Left renal pelvis (tissue), 4 donors: ENCODE data around the gene CRYZL1. TPM values are rescaled to one million over a fixed set of nuclear protein-coding genes. Genes with fewer than 3 reads are reported as not detected.

Experiments
- DNase-seq, 4 donors: peaks; one replicate each; pipeline ENCODE4 v3.0.0-alpha.2; 2013; ENCODE audit warnings: low read depth in 4 of 4, low spot score in 3 of 4
- polyA plus RNA-seq, 4 donors: library from polyadenylated mRNA; unstranded; fragments of 120-200 nt; gene quantifications; one replicate each; pipeline ENCODE4 v1.2.1, GENCODE V29; 2013; ENCODE audit not compliant: insufficient read length in 4 of 4

The CRYZL1 gene
- polyA plus RNA-seq, 4 donors = 61.0 to 70.8 (median 68.3) TPM

DNA sequence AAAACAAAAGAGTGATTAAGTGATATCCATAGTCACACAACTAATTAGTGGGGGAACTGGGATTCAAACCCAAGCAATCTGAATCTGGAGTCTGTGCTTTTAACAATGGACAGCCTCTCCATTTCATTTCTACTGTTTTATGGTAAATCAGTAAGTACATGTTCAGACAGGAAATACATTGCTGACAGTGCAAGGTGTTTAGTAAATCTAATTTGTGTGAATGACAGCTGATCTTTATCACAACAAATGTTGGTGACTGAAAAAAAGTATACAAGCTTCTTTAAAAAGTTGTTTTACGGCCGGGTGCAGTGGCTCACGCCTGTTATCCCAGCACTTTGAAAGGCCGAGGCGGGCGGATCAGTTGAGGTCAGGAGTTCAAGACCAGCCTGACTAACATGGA, 73.6 kb downstream of the CRYZL1 start:
- no peak for DNase-seq

DNA sequence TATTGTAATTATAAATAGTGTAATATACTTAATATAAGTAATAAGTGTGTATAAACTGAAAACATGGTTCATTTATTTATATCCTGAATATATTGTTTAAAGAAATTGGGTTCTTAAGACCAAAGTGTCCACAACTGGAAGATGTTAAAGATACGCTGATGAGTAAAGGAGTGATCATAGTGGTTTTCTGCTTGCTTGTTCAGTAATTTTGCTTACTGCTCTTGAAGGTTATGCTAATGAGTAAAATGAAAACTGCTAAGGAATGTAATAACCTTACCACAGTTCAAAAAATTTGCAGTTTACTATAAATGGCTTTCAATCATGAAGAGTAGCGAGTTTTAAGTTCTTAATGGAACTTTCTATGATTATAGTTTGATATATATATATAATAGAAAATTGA, 75.0 kb downstream of the CRYZL1 start:
- DNase-seq = no peak

- DNase-seq = no peak
Measured at GRCh38 chr21:33562389-33562788, 79.2 kb downstream of the CRYZL1 start.

GRCh38 chr21:33561373-33561772, 80.2 kb downstream of the CRYZL1 start:
- no peak for DNase-seq

DNA sequence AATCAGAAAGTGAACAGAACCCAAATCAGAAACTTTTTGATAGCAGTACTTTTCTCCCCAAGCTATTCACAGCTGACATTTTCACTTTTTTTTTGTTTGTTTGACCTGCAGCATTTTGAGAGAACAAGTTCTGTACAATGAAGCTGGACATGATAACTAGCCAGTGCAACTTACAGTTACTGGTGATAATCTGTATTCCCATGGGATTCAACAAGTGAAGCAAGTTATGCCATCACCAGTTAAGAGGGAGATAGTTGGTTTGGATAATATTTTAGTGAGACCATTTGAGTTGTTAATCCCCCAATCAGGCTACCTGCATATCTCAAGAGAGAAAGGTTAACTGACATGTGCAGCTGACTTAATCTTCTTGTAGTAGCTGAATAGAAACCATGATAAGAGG, 80.6 kb downstream of the CRYZL1 start:
- DNase-seq = no peak

DNA sequence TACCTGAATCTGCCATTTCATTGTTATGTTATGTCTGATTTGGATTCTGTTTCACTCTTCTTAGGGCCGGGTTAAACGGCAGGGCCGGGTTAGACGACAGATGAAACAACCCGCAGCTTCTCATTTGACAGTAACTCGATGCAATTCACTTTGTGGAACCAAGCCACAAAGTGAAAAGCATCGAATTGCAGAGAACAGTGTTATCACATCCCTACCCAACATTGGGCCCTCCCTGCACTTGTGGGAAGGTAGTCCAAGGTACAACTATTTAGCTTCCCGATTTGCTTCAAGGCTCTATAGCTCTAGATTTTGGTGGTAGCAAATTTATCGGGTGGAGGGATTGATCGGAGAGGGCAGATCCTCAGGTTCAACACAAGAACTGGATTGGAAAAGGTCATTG, 81.7 kb downstream of the CRYZL1 start:
- DNase-seq = no peak

- no peak for DNase-seq
Measured at GRCh38 chr21:33558777-33559421, 82.6 kb downstream of the CRYZL1 start.

- no peak for DNase-seq
Measured at GRCh38 chr21:33557447-33557846, 84.1 kb downstream of the CRYZL1 start.

DNA sequence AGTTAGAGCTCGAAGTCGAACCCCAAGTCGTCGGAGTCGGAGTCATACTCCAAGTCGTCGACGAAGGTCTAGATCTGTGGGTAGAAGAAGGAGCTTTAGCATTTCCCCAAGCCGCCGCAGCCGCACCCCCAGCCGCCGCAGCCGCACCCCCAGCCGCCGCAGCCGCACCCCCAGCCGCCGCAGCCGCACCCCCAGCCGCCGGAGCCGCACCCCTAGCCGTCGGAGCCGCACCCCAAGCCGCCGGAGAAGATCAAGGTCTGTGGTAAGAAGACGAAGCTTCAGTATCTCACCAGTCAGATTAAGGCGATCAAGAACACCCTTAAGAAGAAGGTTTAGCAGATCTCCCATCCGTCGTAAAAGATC, 86.6 kb downstream of the CRYZL1 start:
- DNase-seq = no peak

DNA sequence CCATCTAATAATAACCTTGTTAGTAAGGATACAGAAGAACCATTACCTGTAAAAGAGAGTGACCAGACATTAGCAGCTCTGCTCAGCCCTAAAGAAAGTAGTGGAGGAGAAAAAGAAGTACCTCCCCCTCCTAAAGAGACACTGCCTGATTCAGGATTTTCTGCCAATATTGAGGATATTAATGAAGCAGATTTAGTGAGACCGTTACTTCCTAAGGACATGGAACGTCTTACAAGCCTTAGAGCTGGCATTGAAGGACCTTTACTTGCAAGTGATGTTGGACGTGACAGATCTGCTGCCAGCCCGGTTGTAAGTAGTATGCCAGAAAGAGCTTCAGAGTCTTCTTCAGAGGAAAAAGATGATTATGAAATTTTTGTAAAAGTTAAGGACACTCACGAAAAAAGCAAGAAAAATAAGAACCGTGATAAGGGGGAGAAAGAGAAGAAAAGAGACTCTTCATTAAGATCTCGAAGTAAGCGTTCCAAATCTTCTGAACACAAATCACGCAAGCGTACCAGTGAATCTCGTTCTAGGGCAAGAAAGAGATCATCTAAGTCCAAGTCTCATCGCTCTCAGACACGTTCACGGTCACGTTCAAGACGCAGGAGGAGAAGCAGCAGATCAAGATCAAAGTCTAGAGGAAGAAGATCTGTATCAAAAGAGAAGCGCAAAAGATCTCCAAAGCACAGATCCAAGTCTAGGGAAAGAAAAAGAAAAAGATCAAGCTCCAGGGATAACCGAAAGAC, 87.1 kb downstream of the CRYZL1 start:
- no peak for DNase-seq

GRCh38 chr21:33552999-33553598, 88.4 kb downstream of the CRYZL1 start:
- no peak for DNase-seq

DNA sequence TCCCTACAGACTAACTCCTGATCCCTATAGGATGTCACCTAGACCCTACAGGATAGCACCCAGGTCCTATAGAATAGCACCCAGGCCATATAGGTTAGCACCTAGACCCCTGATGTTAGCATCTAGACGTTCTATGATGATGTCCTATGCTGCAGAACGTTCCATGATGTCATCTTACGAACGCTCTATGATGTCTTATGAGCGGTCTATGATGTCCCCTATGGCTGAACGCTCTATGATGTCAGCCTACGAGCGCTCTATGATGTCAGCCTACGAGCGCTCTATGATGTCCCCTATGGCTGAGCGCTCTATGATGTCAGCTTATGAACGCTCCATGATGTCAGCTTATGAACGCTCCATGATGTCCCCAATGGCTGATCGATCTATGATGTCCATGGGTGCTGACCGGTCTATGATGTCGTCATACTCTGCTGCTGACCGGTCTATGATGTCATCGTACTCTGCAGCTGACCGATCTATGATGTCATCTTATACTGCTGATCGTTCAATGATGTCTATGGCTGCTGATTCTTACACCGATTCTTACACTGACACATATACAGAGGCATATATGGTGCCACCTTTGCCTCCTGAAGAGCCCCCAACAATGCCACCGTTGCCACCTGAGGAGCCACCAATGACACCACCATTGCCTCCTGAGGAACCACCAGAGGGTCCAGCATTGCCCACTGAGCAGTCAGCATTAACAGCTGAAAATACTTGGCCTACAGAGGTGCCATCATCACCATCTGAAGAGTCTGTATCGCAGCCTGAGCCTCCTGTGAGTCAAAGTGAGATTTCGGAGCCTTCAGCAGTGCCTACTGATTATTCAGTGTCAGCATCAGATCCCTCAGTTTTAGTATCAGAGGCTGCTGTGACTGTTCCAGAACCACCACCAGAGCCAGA, 89.2 kb downstream of the CRYZL1 start:
- DNase-seq = no peak

DNA sequence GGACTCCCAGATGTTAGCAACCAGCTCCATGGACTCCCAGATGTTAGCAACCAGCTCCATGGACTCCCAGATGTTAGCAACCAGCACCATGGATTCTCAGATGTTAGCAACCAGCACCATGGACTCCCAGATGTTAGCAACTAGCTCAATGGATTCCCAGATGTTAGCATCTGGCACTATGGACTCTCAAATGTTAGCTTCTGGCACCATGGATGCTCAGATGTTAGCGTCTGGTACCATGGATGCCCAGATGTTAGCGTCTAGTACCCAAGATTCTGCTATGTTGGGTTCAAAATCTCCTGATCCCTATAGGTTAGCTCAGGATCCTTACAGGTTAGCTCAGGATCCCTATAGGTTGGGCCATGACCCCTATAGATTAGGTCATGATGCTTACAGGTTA, 89.9 kb downstream of the CRYZL1 start:
- DNase-seq = no peak

DNA sequence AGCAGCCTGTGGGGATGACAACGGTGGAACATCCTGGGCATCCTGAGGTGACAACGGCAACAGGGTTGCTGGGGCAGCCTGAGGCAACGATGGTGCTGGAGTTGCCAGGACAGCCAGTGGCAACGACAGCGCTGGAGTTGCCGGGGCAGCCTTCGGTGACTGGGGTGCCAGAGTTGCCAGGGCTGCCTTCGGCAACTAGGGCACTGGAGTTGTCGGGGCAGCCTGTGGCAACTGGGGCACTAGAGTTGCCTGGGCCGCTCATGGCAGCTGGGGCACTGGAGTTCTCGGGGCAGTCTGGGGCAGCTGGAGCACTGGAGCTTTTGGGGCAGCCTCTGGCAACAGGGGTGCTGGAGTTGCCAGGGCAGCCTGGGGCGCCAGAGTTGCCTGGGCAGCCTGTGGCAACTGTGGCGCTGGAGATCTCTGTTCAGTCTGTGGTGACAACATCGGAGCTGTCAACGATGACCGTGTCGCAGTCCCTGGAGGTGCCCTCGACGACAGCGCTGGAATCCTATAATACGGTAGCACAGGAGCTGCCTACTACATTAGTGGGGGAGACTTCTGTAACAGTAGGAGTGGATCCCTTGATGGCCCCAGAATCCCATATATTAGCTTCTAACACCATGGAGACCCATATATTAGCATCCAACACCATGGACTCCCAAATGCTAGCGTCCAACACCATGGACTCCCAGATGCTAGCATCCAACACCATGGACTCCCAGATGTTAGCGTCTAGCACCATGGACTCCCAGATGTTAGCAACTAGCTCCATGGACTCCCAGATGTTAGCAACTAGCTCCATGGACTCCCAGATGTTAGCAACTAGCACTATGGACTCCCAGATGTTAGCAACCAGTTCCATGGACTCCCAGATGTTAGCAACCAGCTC, 90.5 kb downstream of the CRYZL1 start:
- DNase-seq = no peak

DNA sequence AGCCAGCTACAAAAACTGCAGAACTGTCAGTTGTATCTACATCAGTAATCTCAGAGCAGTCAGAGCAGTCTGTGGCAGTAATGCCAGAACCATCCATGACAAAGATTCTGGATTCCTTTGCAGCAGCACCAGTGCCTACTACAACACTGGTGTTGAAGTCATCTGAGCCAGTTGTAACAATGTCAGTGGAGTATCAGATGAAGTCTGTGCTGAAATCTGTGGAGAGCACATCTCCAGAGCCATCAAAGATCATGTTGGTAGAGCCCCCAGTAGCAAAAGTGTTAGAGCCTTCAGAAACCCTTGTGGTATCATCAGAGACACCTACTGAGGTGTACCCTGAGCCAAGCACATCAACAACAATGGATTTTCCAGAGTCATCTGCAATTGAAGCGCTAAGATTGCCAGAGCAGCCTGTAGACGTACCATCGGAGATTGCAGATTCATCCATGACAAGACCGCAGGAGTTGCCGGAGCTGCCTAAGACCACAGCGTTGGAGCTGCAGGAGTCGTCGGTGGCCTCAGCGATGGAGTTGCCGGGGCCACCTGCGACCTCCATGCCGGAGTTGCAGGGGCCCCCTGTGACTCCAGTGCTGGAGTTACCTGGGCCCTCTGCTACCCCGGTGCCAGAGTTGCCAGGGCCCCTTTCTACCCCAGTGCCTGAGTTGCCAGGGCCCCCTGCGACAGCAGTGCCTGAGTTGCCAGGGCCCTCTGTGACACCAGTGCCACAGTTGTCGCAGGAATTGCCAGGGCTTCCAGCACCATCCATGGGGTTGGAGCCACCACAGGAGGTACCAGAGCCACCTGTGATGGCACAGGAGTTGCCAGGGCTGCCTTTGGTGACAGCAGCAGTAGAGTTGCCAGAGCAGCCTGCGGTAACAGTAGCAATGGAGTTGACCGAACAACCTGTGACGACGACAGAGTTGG, 91.4 kb downstream of the CRYZL1 start:
- DNase-seq = no peak

- no peak for DNase-seq
Measured at GRCh38 chr21:33546086-33546485, 95.5 kb downstream of the CRYZL1 start.

GRCh38 chr21:33544451-33545195, 96.9 kb downstream of the CRYZL1 start:
- no peak for DNase-seq

DNA sequence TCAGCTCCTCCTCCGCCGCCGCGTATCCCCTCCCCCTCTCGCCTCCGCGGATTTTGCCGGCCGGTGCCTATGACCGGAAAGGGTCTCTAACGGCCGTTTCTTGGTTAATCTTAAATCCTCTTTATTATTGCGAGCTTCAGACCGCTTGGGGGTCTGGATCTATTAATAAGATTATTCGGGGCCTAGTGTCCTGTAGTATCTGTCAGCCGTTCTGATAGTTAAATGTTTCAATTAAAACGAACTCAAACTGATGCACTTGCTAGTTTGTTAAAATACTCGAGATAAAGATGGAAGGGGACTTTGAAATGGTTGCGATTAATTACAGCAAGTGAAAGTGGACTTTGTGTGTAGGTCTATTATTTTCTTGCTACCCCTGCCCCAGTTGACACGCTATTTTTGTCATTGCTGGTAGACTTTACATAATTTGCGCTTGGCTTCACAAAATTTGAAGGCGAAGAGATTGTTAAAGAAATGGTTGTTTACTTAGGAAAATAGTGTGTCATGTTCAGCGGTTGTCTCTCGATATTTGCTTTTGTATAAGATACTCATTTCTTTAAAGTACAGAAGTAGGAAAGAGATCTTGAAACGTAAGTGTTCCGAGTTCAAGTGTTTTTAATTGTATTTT, 97.9 kb downstream of the CRYZL1 start:
- DNase-seq = peak in 1 of 4 donors; percentile 3
